IMR-90 (cell line): ENCODE results near the gene PAXIP1. TPM values are rescaled to one million over a fixed set of nuclear protein-coding genes. Genes with fewer than 3 reads are reported as not detected.

Experiments used
- ATAC-seq: fragments of 200-7000 bp; cut with Tn5 transposase; 2 replicates; pipeline ENCODE4 v1.9.1; 2020; ENCODE audit warnings: low read depth, mild to moderate bottlenecking, moderate library complexity
- BruUV-seq: library from RNA; stranded (reverse); fragments of 400-500 nt; replicated peaks from 2 replicates; lab custom pipeline; 2021; lab: Mats Ljungman, UMichigan
- CTCF ChIA-PET: fragments of 300-600 bp; formaldehyde crosslinking; extraction: SDS; loops from one replicate; lab custom pipeline; 2021; ENCODE audit warnings: antibody characterized with exemption; lab: Yijun Ruan, JAX
- POLR2A ChIA-PET: fragments of 300-600 bp; sonication (Branson Sonifier 250); formaldehyde crosslinking; loops from one replicate; lab custom pipeline; 2022; ENCODE audit warnings: antibody characterized with exemption; ENCODE audit not compliant: unreplicated experiment; lab: Charles Lee
- DNase-seq: peaks from one replicate; pipeline ENCODE4 v3.0.0; 2013
- H2AFZ ChIP-seq: replicated peaks from 2 replicates; pipeline ENCODE3; 2013; ENCODE audit warnings: low read length, mild to moderate bottlenecking; ENCODE audit not compliant: poor library complexity
- H2AK5ac ChIP-seq: 2 replicates; pipeline ENCODE4 v1.6.1; 2013; ENCODE audit warnings: low read depth, low read length, inconsistent platforms
- H2AK9ac ChIP-seq: replicated peaks from 2 replicates; pipeline ENCODE3; 2013; ENCODE audit warnings: mild to moderate bottlenecking, low read depth, low read length, moderate library complexity; ENCODE audit not compliant: poor library complexity
- H2BK120ac ChIP-seq: 2 replicates; pipeline ENCODE4 v1.6.1; 2013; ENCODE audit warnings: low read depth, low read length, inconsistent platforms
- H2BK15ac ChIP-seq: 3 replicates; pipeline ENCODE4 v1.6.1; 2013; ENCODE audit warnings: low read depth, low read length, inconsistent platforms
- H2BK20ac ChIP-seq: 2 replicates; pipeline ENCODE4 v1.6.1; 2013; ENCODE audit warnings: low read depth, mild to moderate bottlenecking, inconsistent platforms, low read length, moderate library complexity
- H2BK5ac ChIP-seq: 2 replicates; pipeline ENCODE4 v1.6.1; 2013; ENCODE audit warnings: mild to moderate bottlenecking, low read depth, low read length, inconsistent platforms; ENCODE audit not compliant: poor library complexity, severe bottlenecking
- H3K14ac ChIP-seq: replicated peaks from 2 replicates; pipeline ENCODE4 v1.6.1; 2013; ENCODE audit warnings: low read depth, low read length, inconsistent platforms
- H3K18ac ChIP-seq: 2 replicates; pipeline ENCODE4 v1.6.1; 2013; ENCODE audit warnings: low read depth, low read length, control low read depth
- H3K23ac ChIP-seq: 2 replicates; pipeline ENCODE4 v1.6.1; 2013; ENCODE audit warnings: low read depth, low read length, inconsistent platforms
- H3K27ac ChIP-seq: 2 replicates; pipeline ENCODE4 v1.5.1; 2013; ENCODE audit warnings: mild to moderate bottlenecking, control low read depth, low read length; ENCODE audit not compliant: insufficient read depth
- H3K27me3 ChIP-seq: 2 replicates; pipeline ENCODE4 v1.6.1; 2013; ENCODE audit warnings: low read length; ENCODE audit not compliant: control insufficient read depth, insufficient read depth
- H3K36me3 ChIP-seq: 2 replicates; pipeline ENCODE4 v1.6.1; 2013; ENCODE audit warnings: low read length, mixed read lengths; ENCODE audit not compliant: control insufficient read depth, insufficient read depth
- H3K4ac ChIP-seq: 2 replicates; pipeline ENCODE4 v1.6.1; 2013; ENCODE audit warnings: low read depth, low read length, inconsistent platforms
- H3K4me1 ChIP-seq: 2 replicates; pipeline ENCODE4 v1.6.1; 2013; ENCODE audit warnings: low read length, mixed read lengths; ENCODE audit not compliant: control insufficient read depth, insufficient read depth
- H3K4me2 ChIP-seq: 2 replicates; pipeline ENCODE4 v1.6.1; 2013; ENCODE audit warnings: low read depth, mild to moderate bottlenecking, control low read depth, low read length, moderate library complexity
- H3K4me3 ChIP-seq: 2 replicates; pipeline ENCODE4 v1.5.1; 2013; ENCODE audit warnings: low read depth, mild to moderate bottlenecking, control low read depth, low read length, moderate library complexity; ENCODE audit not compliant: insufficient read depth
- H3K56ac ChIP-seq: 2 replicates; pipeline ENCODE4 v1.6.1; 2013; ENCODE audit warnings: low read length, inconsistent platforms; ENCODE audit not compliant: insufficient read depth; ENCODE audit errors: extremely low read depth
- H3K79me1 ChIP-seq, 2 experiments: 2 replicates each; pipeline ENCODE4 v1.6.1; 2013; ENCODE audit warnings: low read length in 2 of 2, inconsistent platforms in 1 of 2, low read depth in 1 of 2
- H3K9ac ChIP-seq: 2 replicates; pipeline ENCODE4 v1.6.1; 2013; ENCODE audit warnings: low read depth, low read length, control low read depth
- H3K9me1 ChIP-seq: 2 replicates; pipeline ENCODE4 v1.6.1; 2013; ENCODE audit warnings: low read length, inconsistent platforms; ENCODE audit not compliant: insufficient read depth
- H3K9me3 ChIP-seq: 2 replicates; pipeline ENCODE4 v1.6.1; 2013; ENCODE audit warnings: low read length; ENCODE audit not compliant: control insufficient read depth, insufficient read depth
- H4K20me1 ChIP-seq: 2 replicates; pipeline ENCODE4 v1.6.1; 2013; ENCODE audit warnings: low read length, inconsistent platforms; ENCODE audit not compliant: insufficient read depth
- H4K5ac ChIP-seq: 2 replicates; pipeline ENCODE4 v1.6.1; 2013; ENCODE audit warnings: mild to moderate bottlenecking, low read depth, low read length, control low read depth
- H4K8ac ChIP-seq, 2 experiments: 2 replicates each; pipeline ENCODE4 v1.6.1; 2013; ENCODE audit warnings: low read depth in 2 of 2, low read length in 2 of 2, control low read depth in 1 of 2, inconsistent platforms in 1 of 2
- H4K91ac ChIP-seq: 2 replicates; pipeline ENCODE4 v1.6.1; 2013; ENCODE audit warnings: low read depth, low read length, inconsistent platforms; ENCODE audit not compliant: insufficient read depth
- BHLHE40 ChIP-seq: fragments of 150-350 bp; IDR thresholded peaks from 2 replicates; pipeline ENCODE4 v1.6.1; 2016; ENCODE audit warnings: mild to moderate bottlenecking, low read depth, low read length
- CEBPB ChIP-seq: IDR thresholded peaks from 2 replicates; pipeline ENCODE4 v1.6.1; 2012; ENCODE audit warnings: low read depth, low read length, improper control_type of control experiment
- CHD1 ChIP-seq: IDR thresholded peaks from 2 replicates; pipeline ENCODE4 v1.6.1; 2012; ENCODE audit warnings: low read depth, low read length, improper control_type of control experiment
- ELK1 ChIP-seq: fragments of 150-350 bp; IDR thresholded peaks from 2 replicates; pipeline ENCODE4 v1.6.1; 2016; ENCODE audit warnings: low read depth, mild to moderate bottlenecking, low read length, moderate library complexity, borderline replicate concordance
- FOS ChIP-seq: fragments of 150-350 bp; IDR thresholded peaks from 2 replicates; pipeline ENCODE4 v1.6.1; 2016; ENCODE audit warnings: low read depth, low read length
- MAFK ChIP-seq: IDR thresholded peaks from 2 replicates; pipeline ENCODE4 v1.6.1; 2012; ENCODE audit warnings: low read depth, low read length, improper control_type of control experiment
- MAZ ChIP-seq: IDR thresholded peaks from 2 replicates; pipeline ENCODE4 v1.6.1; 2012; ENCODE audit warnings: low read depth, mild to moderate bottlenecking, low read length, improper control_type of control experiment, moderate library complexity, borderline replicate concordance
- MXI1 ChIP-seq: IDR thresholded peaks from 2 replicates; pipeline ENCODE4 v1.6.1; 2012; ENCODE audit warnings: low read depth, mild to moderate bottlenecking, low read length, moderate library complexity, borderline replicate concordance
- NFE2L2 ChIP-seq: fragments of 150-350 bp; IDR thresholded peaks from 2 replicates; pipeline ENCODE4 v1.6.1; 2016; ENCODE audit warnings: low read depth, mild to moderate bottlenecking, low read length
- RFX5 ChIP-seq: IDR thresholded peaks from 2 replicates; pipeline ENCODE4 v1.8.0; 2012; ENCODE audit warnings: low read depth, mild to moderate bottlenecking, low read length, moderate library complexity
- SMC3 ChIP-seq: fragments of 150-350 bp; IDR thresholded peaks from 2 replicates; pipeline ENCODE4 v1.6.1; 2016; ENCODE audit warnings: low read depth, mild to moderate bottlenecking, antibody characterized with exemption, low read length, moderate library complexity
- WGBS, 2 experiments: methylation state at CpG; one replicate each; pipeline versions ENCODE4 v1.1.5 to v1.1.7; 2013; ENCODE audit warnings: missing lambda C conversion rate in 2 of 2; ENCODE audit not compliant: insufficient read length in 1 of 2; ENCODE audit errors: extremely low coverage in 2 of 2; 5-methylcytosine and 5-hydroxymethylcytosine counted together
- dilution Hi-C: fragments of 300-500 bp; cut with HindIII; formaldehyde crosslinking; loops from one replicate; pipeline ENCODE4 v1.14.3; 2018; ENCODE audit warnings: low sequenced_read_pairs; ENCODE audit not compliant: unreplicated experiment
- in situ Hi-C: fragments of 300-500 bp; cut with MboI; formaldehyde crosslinking; loops from 3 replicates; pipeline ENCODE4 v1.14.3; 2019; ENCODE audit warnings: low sequenced_read_pairs, inconsistent platforms, mixed read lengths
- intact Hi-C: fragments of 100-400 bp; cut with micrococcal nuclease; formaldehyde crosslinking; loops from 2 replicates; pipeline ENCODE4 v1.10.0; 2022
- polyA plus RNA-seq, 3 experiments: library from polyadenylated mRNA; depleted of rRNA; stranded (reverse); fragments of >200 nt; gene quantifications; 2 replicates each; pipeline ENCODE4 v1.2.3, GENCODE V29; 2012; ENCODE audit warnings: low replicate concordance in 1 of 3
- total RNA-seq: library from RNA; depleted of rRNA; stranded (reverse); fragments of >200 nt; gene quantifications from 2 replicates; pipeline ENCODE4 v1.2.3, GENCODE V29; 2012
- TF ChIP-seq, protein P1 (sequence below): conservative IDR thresholded peaks from 2 replicates; pipeline ENCODE4 v1.5.1; 2012; ENCODE audit warnings: mild to moderate bottlenecking, low read depth, low read length, improper control_type of control experiment
- TF ChIP-seq, protein P2 (sequence below): fragments of 150-350 bp; IDR thresholded peaks from 2 replicates; pipeline ENCODE4 v1.6.1; 2017; ENCODE audit warnings: mild to moderate bottlenecking, antibody characterized with exemption, low read length, low read depth

The PAXIP1 gene
- total and polyA plus RNA-seq, 2 of the 4 experiments (the other 2 are of a cell fraction), result 7.3 to 8.7 TPM

GRCh38 chr7:154929006-154929726 lies 73.8 kb downstream of the PAXIP1 start:
- H3K23ac ChIP-seq, result no peak overlapping the region
- peak overlapping the region; percentile 44 for H2AK9ac ChIP-seq
- no peaks in the 10 kb centered on the region; a peak in 1 of 4 replicates for H3K79me1 ChIP-seq
- H2BK120ac ChIP-seq, result peak overlapping the region; percentile 13
- 0 out of 2 replicates have a peak overlapping the region, but pooled peaks have one; percentile 13 for H2AK5ac ChIP-seq
- H3K36me3 ChIP-seq, result 0 out of 2 replicates have a peak, but pooled peaks cover 1% of the 10 kb centered on the region
- H2BK15ac ChIP-seq, result no peak overlapping the region
- BruUV-seq, result no TSS peak
- H3K27ac ChIP-seq, result peak overlapping the region; percentile 28
- no peak overlapping the region for H4K91ac ChIP-seq
- dilution Hi-C loops, result no loop called here
- ATAC-seq (no peak), DNase-seq (no peak)
- H3K4me2 ChIP-seq, result peak overlapping the region; percentile 86
- no peak overlapping the region; the same call in 1 of the 2 replicates for H3K18ac ChIP-seq
- in situ Hi-C loops, result loop anchor here (10.0 kb wide), 1 partner anchor 416 kb away; no protein-coding TSS in a partner anchor
- H4K5ac ChIP-seq, result peak overlapping the region; percentile 71
- H3K9ac ChIP-seq, result peak overlapping the region; percentile 71
- H3K56ac ChIP-seq, result no peak overlapping the region
- no peaks in the 10 kb centered on the region; the same call in 1 of the 2 replicates for H3K9me3 ChIP-seq
- H3K14ac ChIP-seq, result peak overlapping the region; percentile 57
- H2BK5ac ChIP-seq, result no peak overlapping the region
- peak overlapping the region; percentile 58 for H3K4ac ChIP-seq
- H3K4me1 ChIP-seq, result 0 out of 2 replicates have a peak, but pooled peaks cover 2% of the 10 kb centered on the region
- 92% methylated on average over 2 of the region's 9 CpGs; no CpG with 5 or more reads in 1 of the 2 experiments for WGBS, 2 experiments
- no peaks in the 10 kb centered on the region; the same call in 1 of the 2 replicates for H3K9me1 ChIP-seq
- ChIA-PET CTCF (interaction anchor here (0.6 to 2.1 kb wide), 3 partner anchors 16 to 24 kb away, joined by 3 to 13 read pairs (median 3); no protein-coding TSS in a partner anchor), POLR2A (no interaction called here)
- intact Hi-C loops, result loop anchor here (5.0 kb wide), 4 partner anchors 143 to 838 kb away; partner anchors contain the start of gene HTR5A
- H3K4me3 ChIP-seq, result peak overlapping the region; percentile 60
- H4K8ac ChIP-seq, result peak overlapping the region; percentile 63 to 81; a peak in 3 of 4 replicates
- peak overlapping the region; percentile 93 for H2AFZ ChIP-seq
- H4K20me1 ChIP-seq, result no peaks in the 10 kb centered on the region
- H2BK20ac ChIP-seq, result no peak overlapping the region
- H3K27me3 ChIP-seq, result no peaks in the 10 kb centered on the region
- TF ChIP-seq CHD1 (no peak), SMC3 (no peak), ELK1 (no peak), MXI1 (no peak), BHLHE40 (no peak), MAFK (no peak), CEBPB (no peak), FOS (no peak), MAZ (no peak), NFE2L2 (no peak), RFX5 (no peak)
- TF ChIP-seq, protein P1, sequence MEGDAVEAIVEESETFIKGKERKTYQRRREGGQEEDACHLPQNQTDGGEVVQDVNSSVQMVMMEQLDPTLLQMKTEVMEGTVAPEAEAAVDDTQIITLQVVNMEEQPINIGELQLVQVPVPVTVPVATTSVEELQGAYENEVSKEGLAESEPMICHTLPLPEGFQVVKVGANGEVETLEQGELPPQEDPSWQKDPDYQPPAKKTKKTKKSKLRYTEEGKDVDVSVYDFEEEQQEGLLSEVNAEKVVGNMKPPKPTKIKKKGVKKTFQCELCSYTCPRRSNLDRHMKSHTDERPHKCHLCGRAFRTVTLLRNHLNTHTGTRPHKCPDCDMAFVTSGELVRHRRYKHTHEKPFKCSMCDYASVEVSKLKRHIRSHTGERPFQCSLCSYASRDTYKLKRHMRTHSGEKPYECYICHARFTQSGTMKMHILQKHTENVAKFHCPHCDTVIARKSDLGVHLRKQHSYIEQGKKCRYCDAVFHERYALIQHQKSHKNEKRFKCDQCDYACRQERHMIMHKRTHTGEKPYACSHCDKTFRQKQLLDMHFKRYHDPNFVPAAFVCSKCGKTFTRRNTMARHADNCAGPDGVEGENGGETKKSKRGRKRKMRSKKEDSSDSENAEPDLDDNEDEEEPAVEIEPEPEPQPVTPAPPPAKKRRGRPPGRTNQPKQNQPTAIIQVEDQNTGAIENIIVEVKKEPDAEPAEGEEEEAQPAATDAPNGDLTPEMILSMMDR, result no peak
- TF ChIP-seq, protein P2, sequence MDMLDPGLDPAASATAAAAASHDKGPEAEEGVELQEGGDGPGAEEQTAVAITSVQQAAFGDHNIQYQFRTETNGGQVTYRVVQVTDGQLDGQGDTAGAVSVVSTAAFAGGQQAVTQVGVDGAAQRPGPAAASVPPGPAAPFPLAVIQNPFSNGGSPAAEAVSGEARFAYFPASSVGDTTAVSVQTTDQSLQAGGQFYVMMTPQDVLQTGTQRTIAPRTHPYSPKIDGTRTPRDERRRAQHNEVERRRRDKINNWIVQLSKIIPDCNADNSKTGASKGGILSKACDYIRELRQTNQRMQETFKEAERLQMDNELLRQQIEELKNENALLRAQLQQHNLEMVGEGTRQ, result no peak
